ENCODE data around the gene TMEM130. TPM values are rescaled to one million over a fixed set of nuclear protein-coding genes. Genes with fewer than 3 reads are reported as not detected.
A peak's percentile ranks its signal among the peaks of the same experiment; 100 is the strongest.

TMEM130 gene
- total RNA-seq, 1 experiment from 2014 or later: not detected

GRCh38 chr7:98878365-98879197 lies 8.8 kb upstream of the TMEM130 start, which contains the start of gene TRRAP:
TSS of gene TRRAP (plus strand) at chr7:98878532. CDS start at chr7:98881151, 2,619 bp downstream.
- intact Hi-C loops (cut with micrococcal nuclease; ENCODE audit: unreplicated experiment): no loop called here
- no peak within 1 kb of the TSS for H3K27ac Mint-ChIP-seq (ENCODE audit: unreplicated experiment)

GRCh38 chr7:98877692-98878364 lies 8.0 kb upstream of the TMEM130 start:
- BruUV-seq (replicated peaks): no TSS peak
- DNase-seq: no peak
- peaks cover 16% of the 10 kb centered on the region for H3K36me3 Mint-ChIP-seq (ENCODE audit: insufficient read depth, unreplicated experiment)
- H3K4me1 Mint-ChIP-seq (ENCODE audit: low read depth, unreplicated experiment): no peaks in the 10 kb centered on the region
- intact Hi-C loops (cut with micrococcal nuclease; ENCODE audit: unreplicated experiment): no loop called here
- TF ChIP-seq CTCF (IDR thresholded peaks at IDR 0.05; ENCODE audit: unreplicated experiment): no peak
- H3K4me3 Mint-ChIP-seq (ENCODE audit: low read depth, unreplicated experiment): peak overlapping the region; percentile 80
- H3K27me3 Mint-ChIP-seq (ENCODE audit: unreplicated experiment): no peaks in the 10 kb centered on the region
- CTCF ChIA-PET: no interaction called here
- no peak overlapping the region for H3K27ac Mint-ChIP-seq (ENCODE audit: unreplicated experiment)
- H3K9me3 Mint-ChIP-seq (ENCODE audit: low read depth, unreplicated experiment): no peaks in the 10 kb centered on the region

More at GRCh38 chr7:98878365-98879197, 8.8 kb upstream of the TMEM130 start, which contains the start of gene TRRAP:
- peak; percentile 80 for TF ChIP-seq CTCF (IDR thresholded peaks at IDR 0.05; ENCODE audit: unreplicated experiment)
- H3K36me3 Mint-ChIP-seq (ENCODE audit: insufficient read depth, unreplicated experiment): peaks cover 16% of the 10 kb centered on the region
- BruUV-seq (replicated peaks): TSS peak; percentile 96
- H3K4me1 Mint-ChIP-seq (ENCODE audit: low read depth, unreplicated experiment): no peaks in the 10 kb centered on the region
- H3K4me3 Mint-ChIP-seq (ENCODE audit: low read depth, unreplicated experiment): peak within 1 kb of the TSS; percentile 80
- CTCF ChIA-PET: no interaction called here
- H3K27me3 Mint-ChIP-seq (ENCODE audit: unreplicated experiment): no peaks in the 10 kb centered on the region
- H3K9me3 Mint-ChIP-seq (ENCODE audit: low read depth, unreplicated experiment): no peaks in the 10 kb centered on the region
- peak; percentile 69 for DNase-seq

GRCh38 chr7:98877146-98877545 lies 7.3 kb upstream of the TMEM130 start:
- CTCF ChIA-PET: no interaction called here
- H3K27ac Mint-ChIP-seq (ENCODE audit: unreplicated experiment): no peak overlapping the region
- no peak for TF ChIP-seq CTCF (IDR thresholded peaks at IDR 0.05; ENCODE audit: unreplicated experiment)
- H3K4me1 Mint-ChIP-seq (ENCODE audit: low read depth, unreplicated experiment): no peaks in the 10 kb centered on the region
- peaks cover 16% of the 10 kb centered on the region for H3K36me3 Mint-ChIP-seq (ENCODE audit: insufficient read depth, unreplicated experiment)
- no TSS peak for BruUV-seq (replicated peaks)
- DNase-seq: no peak
- intact Hi-C loops (cut with micrococcal nuclease; ENCODE audit: unreplicated experiment): no loop called here
- H3K27me3 Mint-ChIP-seq (ENCODE audit: unreplicated experiment): no peaks in the 10 kb centered on the region
- H3K9me3 Mint-ChIP-seq (ENCODE audit: low read depth, unreplicated experiment): no peaks in the 10 kb centered on the region
- H3K4me3 Mint-ChIP-seq (ENCODE audit: low read depth, unreplicated experiment): no peak overlapping the region

- no peak for TF ChIP-seq CTCF (IDR thresholded peaks at IDR 0.05; ENCODE audit: unreplicated experiment)
- no peaks in the 10 kb centered on the region for H3K9me3 Mint-ChIP-seq (ENCODE audit: low read depth, unreplicated experiment)
- CTCF ChIA-PET: no interaction called here
- H3K27me3 Mint-ChIP-seq (ENCODE audit: unreplicated experiment): peaks cover 5% of the 10 kb centered on the region
- H3K36me3 Mint-ChIP-seq (ENCODE audit: insufficient read depth, unreplicated experiment): peaks cover 16% of the 10 kb centered on the region
- intact Hi-C loops (cut with micrococcal nuclease; ENCODE audit: unreplicated experiment): no loop called here
- BruUV-seq (replicated peaks): no TSS peak
- no peak for DNase-seq
- H3K4me1 Mint-ChIP-seq (ENCODE audit: low read depth, unreplicated experiment): no peaks in the 10 kb centered on the region
- H3K27ac Mint-ChIP-seq (ENCODE audit: unreplicated experiment): no peak overlapping the region
- no peak overlapping the region for H3K4me3 Mint-ChIP-seq (ENCODE audit: low read depth, unreplicated experiment)
Measured at GRCh38 chr7:98875501-98875900, 5.7 kb upstream of the TMEM130 start.

Measured in Calu3 (cell line).